NAMALWA (cell line): ENCODE measurements around the gene SDCCAG8.

Source experiments
- DNase-seq: peaks from one replicate; pipeline ENCODE4 v3.0.0-alpha.2; 2015; ENCODE audit warnings: low spot score

The SDCCAG8 gene

DNA sequence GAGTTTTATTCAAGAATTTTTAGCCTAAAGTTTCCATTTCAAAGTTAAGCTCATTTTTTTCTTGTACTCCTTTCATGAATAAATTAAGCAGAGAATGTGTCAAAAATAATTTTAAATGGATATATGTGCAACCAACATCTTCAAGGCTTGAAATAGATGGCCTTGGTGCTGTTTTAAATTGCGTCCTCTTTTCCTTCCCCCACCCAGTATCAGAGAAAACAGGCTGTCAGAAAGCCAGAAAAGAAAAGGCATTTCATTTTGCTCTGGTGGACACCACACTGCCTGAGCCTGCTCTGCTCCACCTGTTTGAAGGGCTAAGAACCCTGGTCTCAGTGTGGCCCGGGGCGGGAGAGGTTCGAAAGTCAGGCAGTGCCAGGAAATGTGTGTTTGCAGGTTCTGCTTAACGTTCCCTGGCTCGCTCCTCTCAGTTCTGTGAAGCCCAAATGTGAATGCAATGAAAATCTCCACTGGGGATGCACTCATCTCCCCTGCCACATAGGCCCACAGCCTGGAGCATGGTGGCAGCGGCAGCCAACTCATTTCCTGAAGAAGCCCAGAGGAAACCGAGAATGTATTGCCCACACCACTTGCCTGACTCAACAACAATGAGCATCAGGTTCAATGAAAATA, 134.4 kb downstream of the SDCCAG8 start:
- DNase-seq = no peak

DNA sequence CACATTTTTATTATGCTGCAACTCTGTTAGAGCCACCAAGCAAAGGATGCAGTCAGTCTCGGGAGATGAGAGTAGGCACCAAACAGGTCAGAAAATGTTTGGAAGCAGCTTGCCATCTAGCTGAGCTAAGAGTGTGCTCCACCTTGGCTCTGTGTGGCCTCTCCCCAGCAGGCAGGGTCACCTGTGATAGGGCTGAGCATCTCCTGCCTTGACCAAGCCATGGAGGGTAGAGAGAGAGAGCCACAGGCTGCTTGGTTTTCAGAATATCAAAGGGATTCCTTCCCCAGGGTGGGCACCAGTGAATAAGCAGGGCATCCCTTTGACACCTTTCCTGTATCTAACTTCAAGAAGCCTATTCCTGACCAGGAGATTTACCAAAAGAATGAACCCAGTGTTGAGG, 135.5 kb downstream of the SDCCAG8 start:
- DNase-seq = no peak

DNA sequence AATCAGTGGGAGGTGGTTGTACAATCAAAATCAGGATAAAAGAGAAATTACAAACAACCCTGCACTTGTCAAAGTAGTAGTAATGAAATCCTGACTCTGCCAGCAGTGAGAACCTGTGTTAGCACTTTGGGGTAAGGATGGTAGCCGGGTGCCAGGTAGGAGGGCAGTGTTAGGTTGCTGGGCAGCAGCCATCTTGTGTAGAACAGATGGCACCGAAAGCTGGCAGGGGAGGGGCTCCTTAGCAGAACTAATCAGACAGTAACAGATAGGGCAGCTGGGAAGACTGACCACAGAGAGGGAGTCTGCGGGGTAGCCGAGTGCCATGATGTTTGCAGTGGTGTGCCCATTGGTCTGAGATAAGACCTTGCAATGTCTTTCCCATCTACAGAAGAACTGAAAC, 137.3 kb downstream of the SDCCAG8 start:
- no peak for DNase-seq

DNA sequence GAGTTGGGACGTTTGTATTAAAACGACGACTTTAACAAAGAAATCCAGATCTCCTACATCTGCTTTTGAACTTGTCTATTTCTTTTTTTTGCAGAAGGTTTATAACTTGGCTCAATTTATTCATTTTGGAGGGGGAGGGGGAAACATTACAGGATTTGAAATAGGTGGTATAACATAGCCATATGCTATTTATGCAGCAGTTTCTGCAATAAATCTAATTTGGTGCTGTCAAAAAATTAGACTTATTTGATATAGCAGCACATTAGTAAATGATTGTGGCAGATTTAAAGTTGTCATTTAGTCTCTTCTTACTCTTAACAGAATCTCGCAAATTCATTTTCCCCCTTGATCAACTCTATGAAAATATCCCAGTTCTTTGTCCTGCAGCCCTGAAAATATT, 138.2 kb downstream of the SDCCAG8 start:
- no peak for DNase-seq

DNA sequence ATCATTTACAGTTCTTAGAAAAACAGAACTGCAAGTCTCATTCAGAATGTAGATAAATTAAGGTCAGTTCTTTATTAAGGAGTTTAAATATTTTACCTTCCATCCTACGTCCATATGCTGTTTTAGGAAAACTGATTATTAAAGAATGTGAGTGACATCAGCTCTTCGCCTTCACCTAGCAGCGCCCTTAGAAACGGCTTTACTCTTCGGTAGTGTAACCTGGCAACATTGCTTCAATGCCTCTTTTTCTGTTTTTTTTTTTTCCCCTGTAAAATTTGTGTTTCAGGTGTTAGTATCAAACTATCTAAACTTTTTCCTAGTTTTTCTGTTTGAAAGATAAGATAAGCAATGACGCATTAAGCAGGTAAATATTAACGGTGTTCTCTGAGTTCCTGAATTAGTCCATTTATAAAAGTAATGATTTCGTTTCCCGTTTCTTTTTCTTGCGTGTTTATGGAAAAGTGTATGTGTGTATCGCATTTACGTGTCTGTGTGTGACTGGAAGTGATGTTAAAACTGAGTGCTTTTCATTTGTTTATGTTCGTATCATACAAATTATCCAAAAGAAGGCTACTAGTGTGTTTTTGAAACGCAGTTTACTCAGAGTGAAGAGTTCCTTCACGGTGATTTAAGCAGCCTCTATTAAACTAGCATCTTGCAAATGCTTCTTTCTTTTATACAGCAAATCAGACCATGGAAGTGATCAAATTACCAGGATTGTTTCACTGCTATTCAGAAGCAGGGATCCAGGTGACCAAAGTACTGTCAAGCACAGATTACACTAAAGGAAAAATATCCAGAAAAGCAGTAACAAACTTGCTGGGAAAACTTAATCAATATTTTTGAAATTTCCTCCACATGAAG, 139.0 kb downstream of the SDCCAG8 start:
- DNase-seq = no peak

DNA sequence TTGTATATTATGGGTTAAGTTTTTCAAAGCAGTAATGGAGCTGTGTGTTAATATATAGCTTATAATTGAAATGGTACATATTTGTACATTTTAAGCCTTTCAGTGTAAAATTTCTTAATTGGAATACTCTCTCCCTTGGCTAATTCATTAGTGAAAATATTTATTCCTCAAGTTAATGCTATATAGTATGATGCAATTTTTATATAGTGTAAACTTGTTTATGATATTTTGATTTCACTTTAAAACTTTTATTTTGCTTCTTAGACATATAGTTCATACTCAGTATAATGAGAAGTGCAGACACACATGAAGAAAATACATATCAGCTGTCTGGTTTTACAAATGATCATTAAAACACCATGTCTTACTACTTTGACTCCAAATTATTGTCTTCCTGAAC, 140.6 kb downstream of the SDCCAG8 start:
- no peak for DNase-seq

DNA sequence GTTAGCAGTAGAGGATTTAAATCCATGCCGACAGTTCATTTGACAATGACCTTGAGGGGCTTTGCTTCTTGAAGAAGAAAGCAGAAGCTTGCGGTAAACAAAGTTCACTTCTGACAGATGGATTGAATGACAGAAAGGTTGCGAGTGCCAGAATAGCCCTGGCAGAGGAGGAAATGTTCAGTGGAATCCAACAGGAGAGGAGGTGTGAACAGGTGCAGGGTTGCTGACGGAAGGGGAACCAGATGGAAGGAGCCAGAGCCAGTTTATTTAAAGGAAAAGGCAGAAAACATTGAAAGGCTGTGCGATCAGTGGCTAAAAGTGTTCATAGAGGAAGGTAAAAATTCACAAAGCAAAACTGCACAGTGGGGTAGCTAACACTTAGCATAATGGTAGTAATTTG, 141.0 kb downstream of the SDCCAG8 start:
- no peak for DNase-seq

DNA sequence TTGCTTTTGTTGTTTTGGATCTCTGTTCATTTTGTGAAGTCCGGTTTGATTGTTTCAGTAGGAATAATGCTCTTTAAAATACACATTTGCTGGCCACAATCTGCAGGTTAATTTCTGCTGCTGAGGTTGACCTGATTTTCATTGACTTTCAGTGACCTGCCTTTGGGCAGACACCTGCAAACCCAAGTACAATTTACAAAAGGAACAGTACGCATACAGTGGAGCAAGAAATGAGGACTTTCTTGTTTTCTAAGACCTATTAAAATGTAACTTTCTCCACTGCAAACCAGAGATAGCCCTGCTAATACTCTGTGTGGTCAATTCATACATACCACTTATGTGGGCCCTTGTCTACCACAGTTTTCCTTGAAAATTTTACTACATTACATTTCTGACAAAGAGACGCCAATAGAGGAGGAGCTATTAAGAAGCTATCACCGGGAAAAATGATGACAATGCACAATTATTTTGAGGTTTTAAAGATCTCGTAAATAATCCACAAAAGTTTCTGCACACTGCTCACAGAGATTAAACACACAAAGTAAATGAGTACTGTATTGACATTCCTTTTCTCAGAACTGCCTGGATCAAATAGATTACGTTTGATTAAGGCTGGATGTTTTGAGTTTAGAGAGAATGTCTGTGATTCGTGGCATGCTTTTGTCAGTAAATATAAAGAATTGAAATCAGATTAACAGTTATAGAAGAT, 141.9 kb downstream of the SDCCAG8 start:
- DNase-seq = no peak

DNA sequence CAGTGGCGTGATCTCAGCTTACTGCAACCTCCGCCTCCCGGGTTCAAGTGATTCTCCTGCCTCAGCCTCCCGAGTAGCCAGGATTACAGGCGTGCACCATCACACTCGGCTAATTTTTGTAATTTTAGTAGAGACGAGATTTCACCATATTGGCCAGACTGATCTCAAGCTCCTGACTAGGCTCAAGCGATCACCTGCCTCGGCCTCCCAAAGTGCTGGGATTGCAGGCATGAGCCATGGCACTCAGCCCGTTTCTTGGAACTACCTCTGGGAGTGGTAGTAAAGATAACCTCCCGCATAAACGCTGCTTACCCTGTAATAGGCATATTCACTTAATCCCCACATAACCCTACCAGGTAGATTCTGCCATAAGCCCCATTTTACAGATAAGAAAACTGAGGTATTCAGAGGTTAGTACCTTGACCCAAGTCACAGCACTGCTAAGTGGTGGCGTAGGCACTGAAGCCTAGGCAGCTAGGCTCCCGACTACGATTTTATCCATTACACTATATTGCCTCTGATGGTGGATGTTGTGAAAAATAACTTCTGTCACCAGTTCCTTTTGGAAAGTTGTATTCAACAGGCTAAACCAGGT, 143.8 kb downstream of the SDCCAG8 start:
- DNase-seq = no peak

DNA sequence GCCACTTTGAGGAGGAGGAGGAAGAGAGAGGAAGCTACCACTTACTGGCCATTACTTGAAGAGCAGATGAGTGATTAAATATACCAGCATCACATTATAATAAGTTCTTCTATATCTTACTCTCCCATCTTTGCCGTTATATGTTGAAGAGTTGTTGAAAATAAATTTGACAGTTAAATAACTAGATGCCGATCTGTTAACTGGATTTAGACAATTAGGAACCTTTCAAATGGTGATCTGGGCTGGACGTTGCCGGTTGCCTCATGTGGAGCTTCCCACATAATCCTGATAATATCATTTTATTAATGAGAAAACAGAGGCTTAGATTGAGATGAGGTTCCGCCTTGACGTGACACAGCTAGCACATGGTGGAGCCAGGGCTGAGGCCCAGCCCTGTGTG, 147.0 kb downstream of the SDCCAG8 start:
- no peak for DNase-seq

DNA sequence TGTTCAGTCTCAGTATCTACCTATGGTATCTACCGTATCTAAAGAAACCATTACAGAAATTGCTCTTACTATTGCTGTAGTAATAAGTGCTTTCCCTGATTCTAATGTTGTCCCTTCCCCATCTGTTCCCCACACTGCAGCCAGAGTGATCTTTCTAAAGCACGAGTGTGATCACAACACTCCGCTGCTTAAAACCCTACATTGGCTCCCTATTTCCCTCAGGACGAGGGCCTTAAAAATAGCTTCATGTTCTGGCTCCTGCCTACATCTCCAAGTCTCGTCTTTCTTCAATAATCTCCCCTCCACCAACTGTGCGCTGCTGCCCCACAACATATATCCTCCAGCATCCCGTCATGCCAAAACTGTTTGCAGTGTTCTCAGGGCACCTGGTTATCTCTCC, 150.6 kb downstream of the SDCCAG8 start:
- DNase-seq = no peak

DNA sequence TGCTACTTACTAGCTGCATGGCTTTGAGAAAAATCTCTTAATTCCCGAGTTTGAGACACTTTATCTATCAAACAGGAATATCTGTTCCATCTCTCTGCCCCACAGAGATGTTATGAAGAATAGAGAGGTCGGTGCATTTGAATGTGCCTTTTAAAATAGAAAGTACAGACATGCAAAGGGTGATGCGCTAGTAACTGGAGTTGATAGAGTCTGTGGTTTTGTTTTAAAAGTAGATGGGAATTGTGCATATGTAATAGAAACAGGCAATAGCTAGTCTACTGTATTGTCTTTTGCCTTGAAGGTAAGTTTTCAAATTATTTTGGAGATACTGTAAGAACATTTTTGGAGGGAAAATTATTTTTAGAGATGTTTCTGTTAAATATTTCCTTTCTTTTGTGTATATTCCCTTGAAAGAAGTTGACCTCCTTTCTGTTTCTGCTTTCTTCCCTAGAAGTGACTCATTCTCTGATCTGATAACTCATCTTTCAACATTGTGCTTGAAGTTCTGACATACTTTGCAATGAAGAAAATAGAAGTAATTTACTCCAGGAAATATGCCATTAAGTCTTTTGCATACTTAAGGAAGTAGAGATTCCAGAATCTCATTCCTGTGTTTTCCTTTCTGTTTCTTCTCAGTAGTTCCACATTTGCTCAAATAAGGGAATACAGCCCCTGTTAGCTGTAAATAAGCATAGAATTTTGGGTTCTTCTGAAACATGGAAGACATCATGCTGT, 151.6 kb downstream of the SDCCAG8 start:
- no peak for DNase-seq

DNA sequence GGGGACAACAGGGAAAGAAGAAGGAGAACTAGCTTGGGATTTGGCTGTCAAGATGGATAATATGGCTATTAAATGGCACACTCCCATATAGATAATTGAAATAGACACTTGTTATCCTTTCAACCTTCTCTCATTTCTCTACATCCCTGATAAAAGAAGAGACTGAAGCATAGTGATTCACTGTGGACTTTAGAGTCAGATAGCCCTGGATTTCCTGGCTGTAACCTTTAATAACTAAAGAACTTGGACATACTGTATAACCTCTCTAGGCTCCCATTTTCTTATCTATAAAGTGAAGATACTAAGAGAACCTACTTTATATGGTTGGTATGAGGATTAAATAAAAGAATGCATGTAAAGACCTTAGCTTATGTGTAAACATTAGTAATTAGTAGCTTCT, 152.6 kb downstream of the SDCCAG8 start:
- no peak for DNase-seq

DNA sequence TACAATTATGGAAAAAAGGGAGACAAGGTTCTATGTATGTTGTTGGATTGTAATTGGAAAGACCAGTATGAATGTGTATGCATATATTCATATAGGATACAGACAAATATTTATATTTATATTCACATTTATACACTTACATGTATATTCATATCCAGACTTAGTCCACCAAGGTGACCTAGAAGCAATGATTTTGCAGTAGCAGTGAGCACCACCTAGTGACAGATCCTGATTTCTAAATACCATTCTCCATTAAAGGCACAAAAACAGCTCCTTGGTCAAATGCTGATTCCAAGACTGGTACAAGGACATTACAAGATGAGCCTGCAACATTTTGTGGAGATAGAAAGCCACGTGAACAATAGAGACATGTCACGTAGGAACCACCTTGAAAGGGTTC, 153.4 kb downstream of the SDCCAG8 start:
- peak; percentile 12 for DNase-seq

DNA sequence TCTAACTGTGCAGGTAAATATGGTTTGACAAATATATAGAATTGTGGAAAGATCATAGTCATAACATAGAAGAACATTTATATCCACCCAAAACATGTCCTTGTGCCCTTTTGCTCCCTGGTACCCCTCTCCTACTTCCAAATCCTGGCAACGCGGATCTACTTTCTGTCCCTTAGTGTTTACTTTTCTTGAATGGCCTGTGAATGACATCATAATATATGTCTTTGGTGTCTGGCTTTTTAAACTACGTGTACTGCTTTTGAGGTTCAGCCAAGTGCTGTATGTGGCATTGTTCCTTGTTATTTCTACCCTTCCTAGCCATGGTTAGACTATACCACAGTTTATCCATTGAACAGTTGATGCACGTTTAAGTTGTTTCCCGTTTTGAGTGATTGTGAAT, 155.6 kb downstream of the SDCCAG8 start:
- DNase-seq = no peak

DNA sequence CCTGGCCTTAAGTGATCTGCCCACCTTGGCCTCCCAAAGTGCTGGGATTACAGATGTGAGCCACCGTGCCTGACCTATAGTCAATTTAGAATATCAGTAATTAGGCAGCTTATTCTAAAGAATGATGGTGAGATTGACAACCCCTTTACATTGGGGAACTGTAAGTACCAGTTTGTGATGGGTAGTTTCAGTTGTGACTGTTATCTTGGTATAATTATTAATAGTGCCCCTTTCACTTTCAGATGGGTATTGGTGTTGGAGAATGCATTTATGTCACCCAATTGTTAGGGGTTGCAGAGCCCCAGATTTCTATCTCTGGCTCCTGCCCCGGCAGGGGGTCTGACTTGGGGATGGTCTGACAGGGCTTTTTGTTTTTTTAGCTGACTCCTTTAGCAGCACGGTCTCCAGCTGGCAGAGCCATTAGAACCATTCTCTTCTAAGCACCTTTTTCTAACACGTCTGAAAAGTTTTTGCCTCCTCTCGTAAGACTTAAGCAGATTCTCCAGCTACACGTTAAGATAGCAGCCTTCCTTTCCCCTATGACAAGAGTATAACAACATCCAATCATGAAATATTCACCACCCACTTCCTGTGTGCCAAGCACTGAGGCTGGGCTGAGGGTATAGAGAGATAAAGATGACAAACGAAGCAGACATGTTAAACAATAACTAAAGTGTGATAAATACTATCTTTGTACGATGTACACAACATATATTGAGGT, 157.8 kb downstream of the SDCCAG8 start:
- no peak for DNase-seq

DNA sequence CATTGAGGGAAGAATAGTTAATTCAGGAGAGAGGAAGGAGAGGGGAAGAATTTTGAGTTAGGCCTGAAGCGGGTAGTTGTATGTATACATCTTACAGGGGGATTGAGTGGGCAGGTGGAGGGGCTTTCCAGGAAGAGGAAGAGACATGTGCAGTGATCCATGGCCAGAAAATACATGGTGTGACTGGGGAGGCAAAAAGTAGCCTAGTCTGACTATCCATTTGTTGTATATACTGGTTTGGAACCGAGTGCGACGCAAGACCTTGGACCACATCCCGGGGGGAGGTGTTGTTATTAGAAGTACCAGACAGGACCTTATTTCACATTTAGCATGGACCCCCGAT, 158.3 kb downstream of the SDCCAG8 start:
- DNase-seq = no peak

DNA sequence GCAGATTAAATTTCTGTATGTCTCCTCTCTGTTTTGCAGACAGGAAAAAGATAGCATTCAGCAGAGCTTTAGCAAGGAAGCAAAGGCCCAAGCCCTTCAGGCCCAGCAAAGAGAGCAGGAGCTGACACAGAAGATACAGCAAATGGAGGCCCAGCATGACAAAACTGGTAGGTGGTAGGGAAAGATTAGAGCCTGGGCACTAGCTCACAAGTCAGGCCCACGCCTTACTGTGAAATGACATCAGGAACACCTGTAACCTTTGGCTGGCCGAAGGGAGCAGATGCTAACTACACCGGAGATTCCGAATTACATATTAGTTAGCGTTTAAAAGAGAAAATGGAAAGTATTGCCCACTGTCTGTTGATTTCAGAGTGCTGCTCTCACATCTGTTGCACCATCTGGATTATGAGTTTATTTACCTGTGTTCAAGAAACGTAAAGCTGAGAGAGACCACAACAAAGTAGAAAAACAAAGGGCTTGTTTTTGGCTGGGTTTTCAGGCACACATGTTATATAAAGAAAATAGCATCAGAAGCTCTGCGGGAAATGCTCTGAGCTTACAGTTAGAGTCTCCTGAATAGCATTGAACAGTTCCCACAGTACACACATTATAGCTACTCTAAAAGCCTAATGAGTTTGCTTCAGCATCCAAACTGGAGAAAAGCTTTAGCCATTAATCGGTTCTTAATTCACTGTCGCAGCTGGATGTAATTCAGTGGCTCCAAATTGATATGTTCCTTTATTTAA, 160.0 kb downstream of the SDCCAG8 start:
- DNase-seq = no peak

DNA sequence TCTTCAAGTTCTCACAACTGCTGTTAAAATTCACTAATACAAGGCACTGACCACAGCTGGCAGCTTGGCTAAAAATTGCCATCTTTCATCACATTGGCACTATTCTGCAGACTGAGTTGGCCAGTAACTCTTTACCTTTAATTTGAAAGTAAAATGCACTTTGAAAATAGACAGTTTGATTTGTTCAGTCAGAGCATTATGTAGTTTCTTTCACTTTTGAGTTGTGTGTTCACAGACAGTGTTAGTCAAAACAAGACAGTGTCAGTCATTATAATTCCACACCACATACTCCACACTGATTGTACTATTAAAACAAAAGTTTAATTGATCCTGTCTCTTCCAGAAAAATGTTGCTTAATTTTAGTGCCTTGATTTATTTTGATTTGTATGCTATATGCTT, 160.7 kb downstream of the SDCCAG8 start:
- DNase-seq = no peak

DNA sequence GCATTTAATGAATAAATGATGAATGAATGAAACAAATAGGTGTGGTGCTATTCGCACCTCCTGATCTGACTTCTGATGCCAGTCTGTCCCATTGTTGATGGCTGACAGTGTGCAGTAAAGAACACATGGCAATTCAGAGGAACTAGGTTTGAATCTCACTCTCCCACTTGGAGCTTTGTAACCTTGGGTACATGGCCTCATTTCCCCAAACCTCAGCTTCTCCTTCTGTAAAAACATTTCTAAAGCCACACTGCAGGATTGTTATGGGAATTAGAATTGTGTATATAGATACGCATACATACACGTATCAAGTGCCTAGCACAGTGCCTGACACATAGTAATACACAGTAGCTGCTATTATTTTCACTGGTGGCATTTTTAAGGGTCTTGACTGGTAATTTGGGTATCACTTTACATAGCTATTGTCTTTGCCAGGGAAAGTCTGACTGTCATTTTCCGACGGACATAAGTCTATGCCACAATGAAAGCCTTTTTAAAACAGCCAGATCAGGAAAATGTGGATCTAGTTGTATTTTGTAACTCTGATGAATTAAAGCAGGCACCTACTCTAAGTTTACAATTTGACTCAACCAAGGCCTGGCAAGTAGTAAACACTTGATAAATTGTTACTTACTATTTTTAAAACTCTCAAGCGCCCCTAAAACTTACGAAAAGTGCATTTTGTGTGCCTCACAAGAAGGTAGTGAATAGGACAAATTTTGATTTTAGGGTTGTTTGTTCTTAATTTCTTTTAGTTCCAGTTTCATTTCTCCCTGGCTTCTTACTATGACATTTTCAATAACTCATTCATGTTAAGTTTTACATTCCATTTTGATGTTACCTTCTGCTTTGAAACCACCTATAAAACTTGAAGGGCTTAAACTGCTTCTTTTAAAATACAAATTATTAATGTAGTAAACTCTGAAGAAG, 164.4 kb downstream of the SDCCAG8 start:
- no peak for DNase-seq
